ENCODE results near the gene CAPZA3.
"Not testable (repeated sequence)": the region's sequence is repeated elsewhere in the genome, so short reads cannot be mapped to it uniquely, and the experiment has no call there.

CAPZA3 gene

GRCh38 chr12:18731156-18731555 lies 6.8 kb upstream of the CAPZA3 start:
- Mint-ChIP-seq H3K27me3 (ENCODE audit: low read depth) (no peaks in the 10 kb centered on the region), H3K9me3 (peaks cover 15% of the 10 kb centered on the region), H3K27ac (no peak overlapping the region), H3K4me3 (no peak overlapping the region), H3K36me3 (ENCODE audit: low read depth) (no peaks in the 10 kb centered on the region), H3K4me1 (ENCODE audit: low read depth) (no peaks in the 10 kb centered on the region)

- Mint-ChIP-seq H3K4me1 (ENCODE audit: low read depth) (no peaks in the 10 kb centered on the region), H3K27me3 (ENCODE audit: low read depth) (no peaks in the 10 kb centered on the region), H3K36me3 (ENCODE audit: low read depth) (no peaks in the 10 kb centered on the region), H3K9me3 (peaks cover 10% of the 10 kb centered on the region), H3K4me3 (no peak overlapping the region), H3K27ac (no peak overlapping the region)
Observed at GRCh38 chr12:18747895-18748294, 10.0 kb downstream of the CAPZA3 start.

- no peak overlapping the region for H3K4me3 Mint-ChIP-seq
- H3K27ac Mint-ChIP-seq: no peak overlapping the region
- H3K9me3 Mint-ChIP-seq: peaks cover 3% of the 10 kb centered on the region
- no peaks in the 10 kb centered on the region for H3K36me3 Mint-ChIP-seq (ENCODE audit: low read depth)
- no peaks in the 10 kb centered on the region for H3K4me1 Mint-ChIP-seq (ENCODE audit: low read depth)
- no peaks in the 10 kb centered on the region for H3K27me3 Mint-ChIP-seq (ENCODE audit: low read depth)
Observed at GRCh38 chr12:18749386-18749957, 11.6 kb downstream of the CAPZA3 start.

- H3K36me3 Mint-ChIP-seq (ENCODE audit: low read depth): no peaks in the 10 kb centered on the region
- no peaks in the 10 kb centered on the region for H3K9me3 Mint-ChIP-seq
- H3K4me3 Mint-ChIP-seq: no peak overlapping the region
- no peaks in the 10 kb centered on the region for H3K4me1 Mint-ChIP-seq (ENCODE audit: low read depth)
- no peaks in the 10 kb centered on the region for H3K27me3 Mint-ChIP-seq (ENCODE audit: low read depth)
- H3K27ac Mint-ChIP-seq: no peak overlapping the region
Observed at GRCh38 chr12:18750085-18750484, 12.2 kb downstream of the CAPZA3 start.

GRCh38 chr12:18751866-18752265 lies 13.9 kb downstream of the CAPZA3 start:
- Mint-ChIP-seq H3K4me1 (ENCODE audit: low read depth) (no peaks in the 10 kb centered on the region), H3K36me3 (ENCODE audit: low read depth) (no peaks in the 10 kb centered on the region), H3K27ac (no peak overlapping the region), H3K27me3 (ENCODE audit: low read depth) (no peaks in the 10 kb centered on the region), H3K9me3 (no peaks in the 10 kb centered on the region), H3K4me3 (no peak overlapping the region)

GRCh38 chr12:18752280-18752920 lies 14.5 kb downstream of the CAPZA3 start:
- no peak overlapping the region for H3K27ac Mint-ChIP-seq
- no peaks in the 10 kb centered on the region for H3K27me3 Mint-ChIP-seq (ENCODE audit: low read depth)
- H3K4me1 Mint-ChIP-seq (ENCODE audit: low read depth): no peaks in the 10 kb centered on the region
- H3K9me3 Mint-ChIP-seq: no peaks in the 10 kb centered on the region
- no peaks in the 10 kb centered on the region for H3K36me3 Mint-ChIP-seq (ENCODE audit: low read depth)
- no peak overlapping the region for H3K4me3 Mint-ChIP-seq

GRCh38 chr12:18752947-18753346 lies 15.0 kb downstream of the CAPZA3 start:
- H3K27me3 Mint-ChIP-seq (ENCODE audit: low read depth): no peaks in the 10 kb centered on the region
- H3K27ac Mint-ChIP-seq: no peak overlapping the region
- no peak overlapping the region for H3K4me3 Mint-ChIP-seq
- no peaks in the 10 kb centered on the region for H3K9me3 Mint-ChIP-seq
- H3K4me1 Mint-ChIP-seq (ENCODE audit: low read depth): no peaks in the 10 kb centered on the region
- no peaks in the 10 kb centered on the region for H3K36me3 Mint-ChIP-seq (ENCODE audit: low read depth)

- H3K36me3 Mint-ChIP-seq (ENCODE audit: low read depth): no peaks in the 10 kb centered on the region
- H3K9me3 Mint-ChIP-seq: no peaks in the 10 kb centered on the region
- no peaks in the 10 kb centered on the region for H3K27me3 Mint-ChIP-seq (ENCODE audit: low read depth)
- no peaks in the 10 kb centered on the region for H3K4me1 Mint-ChIP-seq (ENCODE audit: low read depth)
- H3K27ac Mint-ChIP-seq: no peak overlapping the region
- no peak overlapping the region for H3K4me3 Mint-ChIP-seq
Observed at GRCh38 chr12:18753481-18754123, 15.7 kb downstream of the CAPZA3 start.

- no peak overlapping the region for H3K27ac Mint-ChIP-seq
- H3K4me3 Mint-ChIP-seq: no peak overlapping the region
- no peaks in the 10 kb centered on the region for H3K27me3 Mint-ChIP-seq (ENCODE audit: low read depth)
- no peaks in the 10 kb centered on the region for H3K36me3 Mint-ChIP-seq (ENCODE audit: low read depth)
- H3K9me3 Mint-ChIP-seq: no peaks in the 10 kb centered on the region
- H3K4me1 Mint-ChIP-seq (ENCODE audit: low read depth): no peaks in the 10 kb centered on the region
Observed at GRCh38 chr12:18754124-18754707, 16.3 kb downstream of the CAPZA3 start.

- Mint-ChIP-seq H3K4me1 (ENCODE audit: low read depth) (no peaks in the 10 kb centered on the region), H3K9me3 (no peaks in the 10 kb centered on the region), H3K4me3 (no peak overlapping the region), H3K36me3 (ENCODE audit: low read depth) (no peaks in the 10 kb centered on the region), H3K27me3 (ENCODE audit: low read depth) (no peaks in the 10 kb centered on the region), H3K27ac (no peak overlapping the region)
Observed at GRCh38 chr12:18755341-18755740, 17.4 kb downstream of the CAPZA3 start.

- not testable (repeated sequence) for H3K27ac Mint-ChIP-seq; H3K36me3 Mint-ChIP-seq (ENCODE audit: low read depth); H3K4me1 Mint-ChIP-seq (ENCODE audit: low read depth); H3K4me3 Mint-ChIP-seq; H3K27me3 Mint-ChIP-seq (ENCODE audit: low read depth)
- H3K9me3 Mint-ChIP-seq: peaks cover 23% of the 10 kb centered on the region
Observed at GRCh38 chr12:18766479-18766878, 28.6 kb downstream of the CAPZA3 start.

- Mint-ChIP-seq H3K9me3 (peaks cover 14% of the 10 kb centered on the region), H3K4me3 (no peak overlapping the region), H3K4me1 (ENCODE audit: low read depth) (no peaks in the 10 kb centered on the region), H3K27me3 (ENCODE audit: low read depth) (no peaks in the 10 kb centered on the region), H3K36me3 (ENCODE audit: low read depth) (no peaks in the 10 kb centered on the region), H3K27ac (no peak overlapping the region)
Observed at GRCh38 chr12:18782827-18783226, 44.9 kb downstream of the CAPZA3 start.

- H3K36me3 Mint-ChIP-seq (ENCODE audit: low read depth); H3K27ac Mint-ChIP-seq; H3K4me3 Mint-ChIP-seq; H3K9me3 Mint-ChIP-seq; H3K27me3 Mint-ChIP-seq (ENCODE audit: low read depth); H3K4me1 Mint-ChIP-seq (ENCODE audit: low read depth): not testable (repeated sequence)
Observed at GRCh38 chr12:18785465-18785864, 47.5 kb downstream of the CAPZA3 start.

All from T-helper 1 cell treated with Interleukin-12 subunit alpha and Interleukin-12 subunit beta and Interleukin-4 antibody, amounts not matched to agents 30 μg/mL and 1 μg/mL, for 36 hours (primary cell).